SW480 (cell line): Measurements from ENCODE around the gene SLC39A3.

ENCODE experiments used
- DNase-seq: peaks from one replicate; pipeline ENCODE4 v3.0.0-alpha.2; 2016; ENCODE audit warnings: low spot score

Gene SLC39A3

DNA sequence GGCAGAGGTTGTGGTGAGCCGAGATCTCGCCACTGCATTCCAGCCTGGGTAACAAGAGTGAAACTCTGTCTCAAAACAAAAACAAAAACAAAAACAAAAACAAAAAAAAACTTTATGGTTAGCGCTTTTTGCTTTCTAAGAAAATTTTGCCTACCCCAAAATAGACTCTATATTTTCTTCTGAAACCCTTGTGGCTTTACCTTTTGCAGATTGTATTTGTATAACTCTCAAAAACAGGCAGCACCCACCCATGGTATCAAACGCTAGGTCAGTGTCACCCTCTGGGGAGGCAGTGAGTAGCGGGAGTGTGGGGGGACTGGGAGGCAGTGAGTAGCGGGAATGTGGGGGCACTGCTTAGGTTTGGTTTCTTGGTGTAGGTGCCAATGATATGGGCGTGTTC, 7.5 kb upstream of the SLC39A3 start:
- no peak for DNase-seq

DNA sequence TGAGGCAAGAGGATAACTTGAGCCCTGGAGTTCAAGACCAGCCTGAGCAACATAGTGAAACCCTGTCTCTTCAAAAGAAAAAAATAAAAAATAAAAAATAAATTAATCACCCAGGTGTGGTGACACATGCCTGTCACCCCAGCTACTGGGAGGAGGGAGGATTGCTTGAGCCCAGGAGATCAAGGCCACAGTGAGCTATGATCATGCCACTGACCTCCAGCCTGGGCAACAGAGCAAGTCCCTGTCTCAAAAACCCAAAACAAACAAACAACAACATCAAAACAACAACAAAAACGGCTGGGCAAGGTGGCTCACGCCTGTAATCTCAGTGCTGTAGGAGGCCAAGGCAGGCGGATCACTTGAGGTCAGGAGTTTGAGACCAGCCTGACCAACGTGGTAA, 4.3 kb upstream of the SLC39A3 start:
- DNase-seq = no peak

DNA sequence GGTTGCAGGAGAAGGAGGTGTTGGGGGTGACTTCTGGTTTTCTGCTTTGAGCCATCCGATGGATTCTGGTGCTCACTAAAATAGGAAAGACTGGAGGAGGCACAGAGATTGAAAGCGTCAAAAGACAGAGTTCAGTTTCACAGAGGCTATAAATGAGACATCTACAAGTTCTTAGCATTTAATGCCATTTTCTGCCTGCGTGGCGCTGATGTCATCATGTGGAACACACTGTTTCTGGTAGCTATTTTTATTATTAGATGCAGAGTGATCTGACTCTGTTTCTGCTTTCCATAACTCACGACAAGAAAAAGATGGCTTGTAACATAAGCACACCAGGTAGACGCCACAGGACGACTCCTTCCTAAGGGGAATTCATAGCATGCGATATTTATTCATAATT, 3.3 kb upstream of the SLC39A3 start:
- DNase-seq = no peak

DNA sequence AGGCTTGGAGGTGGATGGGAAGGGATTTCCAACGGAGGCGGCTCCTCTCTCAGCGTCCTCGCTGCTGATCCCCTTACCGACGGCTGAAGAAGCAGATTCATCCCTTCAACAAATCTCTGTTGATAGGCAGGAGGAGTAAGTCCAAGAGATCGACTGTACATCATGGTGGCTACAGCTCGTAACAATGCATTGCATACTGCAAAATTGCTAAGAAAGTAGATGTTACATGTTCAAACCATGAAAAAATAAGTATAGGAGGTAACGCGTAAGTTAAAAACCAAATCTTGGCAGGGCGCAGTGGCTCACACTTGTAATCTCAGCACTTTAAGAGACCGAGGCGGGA, 468 bp upstream of the SLC39A3 start:
- no peak for DNase-seq

DNA sequence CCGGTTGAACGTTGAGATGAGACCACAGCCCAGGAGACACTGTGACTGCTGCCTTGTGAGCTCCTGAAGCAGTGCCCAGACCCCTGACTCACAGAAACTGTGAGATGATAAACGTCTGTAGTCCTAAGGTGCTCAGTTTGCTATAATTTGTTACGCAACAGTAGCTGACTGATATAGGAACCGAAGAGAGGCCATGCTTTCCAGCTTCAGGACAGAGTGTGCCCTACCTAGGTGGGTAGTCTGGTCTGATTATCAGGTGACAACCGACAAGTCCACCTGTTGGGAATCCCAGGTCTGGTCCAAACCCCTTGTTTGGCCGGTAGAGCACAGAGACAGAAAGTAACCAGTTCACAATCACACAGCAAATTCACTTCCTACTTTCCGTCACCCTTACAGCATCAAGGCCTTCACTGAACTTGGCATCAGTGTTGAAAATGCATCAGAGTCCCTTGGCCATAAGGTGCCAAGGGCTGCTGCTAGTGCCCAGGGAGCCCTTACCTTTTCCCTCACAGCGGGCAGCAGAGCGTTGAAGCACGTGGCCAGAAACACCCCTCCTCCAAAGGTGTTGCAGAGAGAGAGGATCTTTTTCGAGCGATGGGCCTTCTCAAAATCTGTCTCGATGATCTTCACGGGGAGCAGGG, 3.1 kb downstream of the SLC39A3 start:
- no peak for DNase-seq

DNA sequence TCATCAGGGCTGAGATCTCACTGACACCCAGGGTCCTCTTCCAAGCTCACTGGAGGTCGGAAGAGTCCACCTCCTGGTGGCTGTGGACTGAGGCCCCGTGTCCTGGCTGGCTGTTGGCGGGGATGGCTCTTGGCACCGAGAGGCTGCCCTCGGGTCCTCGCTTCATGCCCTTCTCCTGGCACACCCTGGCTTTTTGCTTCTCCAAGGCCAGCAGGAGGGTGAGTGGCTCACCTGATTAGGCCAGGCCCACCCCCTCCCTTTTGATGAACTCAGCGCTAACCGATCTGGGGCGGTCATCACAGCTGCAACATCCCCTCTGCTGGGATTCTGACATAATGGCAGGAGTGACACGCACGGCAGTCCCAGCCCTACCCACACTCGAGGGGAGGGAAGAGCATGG, 4.4 kb downstream of the SLC39A3 start:
- DNase-seq = no peak

DNA sequence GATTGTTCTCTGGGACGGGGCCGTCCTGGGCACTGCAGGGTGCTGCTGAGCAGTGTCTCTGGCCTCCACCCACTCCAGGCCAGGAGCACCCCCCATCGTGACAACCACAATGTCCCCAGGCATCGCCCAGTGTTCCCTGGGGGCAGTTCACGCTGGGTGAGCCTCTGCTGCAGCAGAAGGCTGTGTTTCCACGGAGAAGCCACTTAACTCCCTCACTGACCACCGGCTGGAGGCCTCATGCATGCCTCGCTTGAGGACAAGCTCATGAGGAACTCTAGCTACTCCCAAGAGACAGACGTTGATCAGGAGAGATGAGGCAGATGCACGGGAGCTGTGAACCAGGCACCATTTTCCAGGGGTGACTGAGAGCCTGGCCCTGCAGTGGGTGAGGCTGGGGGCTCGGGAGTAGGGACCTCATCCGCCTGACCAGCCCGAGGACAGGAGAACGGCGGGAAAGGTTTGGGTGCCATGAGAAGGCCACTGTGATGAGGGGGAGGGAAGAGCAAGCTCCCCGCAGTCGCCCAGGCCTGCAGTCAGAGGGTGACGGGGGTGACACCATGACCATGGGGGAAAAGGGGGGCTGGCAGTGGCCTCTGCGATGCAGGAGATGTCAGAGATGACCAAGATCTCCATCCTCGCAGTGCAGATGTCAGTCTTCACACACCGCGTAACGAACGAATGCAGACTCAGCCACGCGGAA, 5.1 kb downstream of the SLC39A3 start:
- DNase-seq = no peak

DNA sequence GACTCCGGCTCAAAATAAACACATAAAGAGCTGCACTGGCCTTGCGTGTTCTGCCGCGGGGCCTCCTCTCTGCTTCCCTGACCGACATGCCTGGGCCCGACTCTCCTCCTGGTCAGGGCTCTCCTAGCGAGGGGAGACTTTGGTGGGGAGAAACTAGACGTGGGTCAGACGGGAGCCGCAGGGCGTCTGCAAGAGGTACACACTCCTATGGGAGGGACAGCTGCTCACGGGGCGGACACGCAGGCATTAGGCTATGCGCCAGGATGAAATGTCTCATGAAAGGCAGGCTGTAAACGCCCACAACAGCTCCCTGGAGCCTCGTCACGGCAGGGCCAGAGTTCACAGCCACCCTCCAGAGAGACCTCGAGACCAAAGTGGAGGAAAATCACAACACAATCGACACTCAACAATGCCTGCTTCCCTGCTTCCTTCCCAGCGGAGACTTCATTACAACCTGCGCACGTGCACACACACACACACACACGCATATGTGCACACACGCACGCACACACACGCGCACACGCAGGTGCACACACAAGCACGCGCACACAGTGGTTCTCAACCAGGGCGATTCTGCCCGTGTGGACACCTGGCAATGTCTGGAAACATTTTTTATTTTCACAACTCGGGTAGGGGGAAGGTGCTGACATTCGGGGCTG, 5.8 kb downstream of the SLC39A3 start:
- DNase-seq = no peak

DNA sequence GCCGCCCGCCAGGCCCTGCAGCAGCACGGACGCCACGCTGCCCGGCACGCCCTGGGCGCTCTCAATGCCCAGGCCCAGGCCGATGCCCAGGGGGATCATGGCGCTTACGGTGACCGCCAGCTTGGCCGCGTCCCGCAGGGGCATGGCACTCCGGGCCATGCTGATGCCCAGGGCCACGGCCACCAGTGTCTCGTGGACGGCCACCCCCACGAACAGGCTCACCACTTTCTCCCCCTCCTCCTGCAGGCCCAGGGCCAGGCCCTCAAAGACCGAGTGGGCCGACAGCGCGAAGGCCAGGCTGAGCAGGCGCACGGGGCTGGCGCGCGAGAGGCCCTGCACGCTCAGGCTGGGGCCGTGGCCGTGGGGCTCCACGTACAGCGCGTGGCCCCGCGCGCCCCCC, 6.9 kb downstream of the SLC39A3 start:
- DNase-seq = no peak

DNA sequence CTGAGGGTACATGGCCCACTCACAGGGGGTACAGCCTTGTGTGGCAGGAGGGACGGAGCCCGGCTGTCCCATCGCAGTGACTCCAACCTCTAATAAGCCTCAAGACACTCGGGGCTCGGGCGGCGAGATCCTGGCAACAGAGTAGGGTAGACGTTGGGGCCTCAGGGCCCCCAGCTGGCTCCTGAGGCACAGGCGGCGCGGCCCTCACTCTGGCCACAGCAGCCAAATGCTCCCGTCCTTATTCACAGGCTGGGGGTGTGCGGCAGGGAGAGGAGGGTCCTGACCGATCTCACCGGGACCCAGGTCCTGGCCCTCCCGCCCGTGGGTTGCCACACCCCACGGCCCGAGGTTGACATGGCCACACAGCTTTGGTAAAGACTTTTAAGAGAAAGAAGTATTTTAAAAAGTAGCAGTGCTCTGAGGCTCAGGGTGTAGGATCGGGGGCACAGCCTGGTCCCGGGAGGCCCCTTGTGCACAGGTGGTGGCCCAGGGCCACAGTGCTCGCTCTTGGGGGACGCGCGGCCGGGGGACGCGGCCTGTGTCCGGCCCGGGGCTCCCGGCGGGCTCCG, 7.6 kb downstream of the SLC39A3 start:
- no peak for DNase-seq

DNA sequence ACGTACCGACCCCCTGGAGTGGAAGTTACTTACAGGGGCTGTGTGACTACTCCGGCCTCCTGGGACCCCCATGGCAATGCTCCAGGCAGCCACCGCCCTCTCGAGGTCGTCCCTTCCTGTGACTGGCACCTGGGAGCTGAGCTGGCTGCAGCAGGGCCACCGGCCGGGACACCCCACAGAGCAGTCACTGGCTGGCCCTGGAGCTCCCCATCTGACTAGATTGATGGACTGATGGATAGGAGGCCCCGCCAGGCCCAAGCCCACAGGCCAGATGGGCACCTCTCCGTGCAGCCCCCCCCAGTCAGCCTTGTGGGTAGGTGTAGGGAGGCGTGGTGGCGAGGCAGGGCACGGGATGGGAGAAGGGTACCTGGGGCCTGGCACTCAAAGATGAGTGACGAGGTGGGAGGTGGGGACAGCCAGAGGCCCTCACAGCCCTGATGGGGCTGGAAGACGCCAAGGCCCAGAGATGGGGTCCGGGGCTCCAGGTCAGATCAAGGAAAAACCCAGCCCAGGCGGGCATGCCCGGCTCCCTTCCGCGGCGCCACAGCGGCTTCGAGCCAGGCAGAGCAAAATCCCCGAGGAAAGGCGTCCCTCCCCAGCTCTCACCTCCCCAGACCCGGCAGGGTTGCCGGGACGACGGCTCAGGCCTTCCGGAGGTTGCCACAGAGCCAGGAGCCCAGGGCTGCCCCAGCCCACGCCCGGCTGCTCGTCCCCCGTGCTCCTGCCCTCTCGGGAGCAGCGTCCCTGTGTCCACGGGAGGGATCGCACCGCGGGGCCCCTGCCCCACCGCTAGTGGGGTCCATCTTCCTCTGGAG, 8.4 kb downstream of the SLC39A3 start:
- DNase-seq = no peak

DNA sequence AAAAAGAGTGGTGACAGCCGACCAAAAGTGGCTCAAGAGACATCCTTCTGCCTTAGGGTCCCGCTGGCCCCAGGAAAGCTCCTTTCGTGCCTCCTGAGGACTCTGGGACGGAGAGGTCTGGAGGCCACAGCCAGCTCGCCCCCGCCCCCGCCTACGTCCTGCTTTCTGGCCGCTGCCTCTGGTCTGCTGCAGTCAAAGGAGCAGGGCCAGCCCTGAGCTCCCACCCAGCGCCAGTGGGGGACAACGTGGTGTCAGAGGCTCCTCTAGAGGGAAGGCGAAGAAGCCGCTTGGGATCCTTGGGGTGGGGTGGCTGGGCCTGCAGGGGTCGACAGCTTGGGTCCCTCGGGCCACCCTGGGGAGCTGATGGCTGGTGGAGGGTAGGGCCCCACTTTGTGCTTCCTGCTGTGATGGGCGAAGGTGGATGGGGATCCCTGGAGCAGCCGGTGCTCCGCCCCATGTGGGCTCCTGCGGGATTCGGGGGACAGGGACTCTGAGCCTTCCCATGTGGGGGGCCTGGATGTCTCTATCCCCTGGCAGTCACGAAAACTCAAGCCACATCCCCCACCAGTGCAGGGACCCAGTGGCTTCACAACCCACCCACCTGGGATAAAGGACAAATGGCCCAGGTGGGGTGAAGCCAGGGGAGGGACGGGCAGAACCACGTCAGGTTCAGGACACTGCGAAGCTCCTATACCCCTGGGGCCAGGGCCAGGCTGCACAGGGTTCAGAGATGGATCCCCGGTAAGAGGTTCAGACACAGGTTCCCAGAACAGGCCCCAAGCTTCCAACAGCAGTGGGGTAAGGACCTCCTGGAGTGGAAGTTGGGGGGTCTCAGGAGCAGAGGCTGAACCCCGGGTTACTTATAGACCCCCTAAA, 9.6 kb downstream of the SLC39A3 start:
- no peak for DNase-seq

DNA sequence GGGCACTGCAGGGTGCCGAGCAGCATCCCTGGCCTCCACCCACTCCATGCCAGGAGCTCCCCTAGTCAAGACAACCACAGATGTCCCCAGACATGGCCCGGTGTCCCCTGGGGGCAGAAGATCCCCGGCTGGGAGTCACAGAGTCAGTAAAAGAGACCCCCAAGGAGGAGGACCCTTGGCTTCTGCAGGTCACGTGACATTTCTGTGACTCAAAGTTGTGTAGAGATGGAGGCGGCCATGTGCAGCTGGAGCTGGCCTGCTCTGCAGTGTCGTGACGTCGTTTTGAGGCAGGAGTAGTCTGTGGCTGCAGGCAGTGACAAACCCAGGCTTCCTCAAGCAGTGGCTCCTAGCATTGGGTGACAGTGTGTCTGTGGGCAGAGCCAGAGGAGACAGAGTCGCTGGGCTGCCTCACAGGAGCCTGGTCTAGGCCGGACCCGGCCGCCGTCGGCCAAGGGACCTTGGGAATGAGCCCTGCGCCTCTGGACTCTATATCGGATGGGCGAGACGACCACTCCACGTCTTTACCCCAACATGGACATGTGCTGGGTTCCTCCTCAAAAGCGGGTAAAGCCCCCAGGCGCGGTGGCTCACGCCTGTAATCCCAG, 10.9 kb downstream of the SLC39A3 start:
- no peak for DNase-seq

DNA sequence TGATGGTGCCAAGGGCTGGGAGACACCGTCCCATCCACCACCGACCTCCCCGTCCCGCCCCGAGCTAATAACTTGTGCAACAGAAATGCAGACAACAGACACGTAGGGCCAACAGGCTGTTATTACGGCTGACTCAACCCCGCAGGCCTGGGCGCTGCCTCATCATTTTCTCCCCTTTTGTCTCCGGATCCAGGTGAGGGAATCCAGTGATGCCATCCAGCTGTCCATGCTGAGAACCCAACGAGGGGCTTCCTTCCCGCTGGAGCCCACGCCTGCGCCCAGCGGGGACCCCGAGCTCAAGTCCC, 12.2 kb downstream of the SLC39A3 start:
- DNase-seq = no peak

DNA sequence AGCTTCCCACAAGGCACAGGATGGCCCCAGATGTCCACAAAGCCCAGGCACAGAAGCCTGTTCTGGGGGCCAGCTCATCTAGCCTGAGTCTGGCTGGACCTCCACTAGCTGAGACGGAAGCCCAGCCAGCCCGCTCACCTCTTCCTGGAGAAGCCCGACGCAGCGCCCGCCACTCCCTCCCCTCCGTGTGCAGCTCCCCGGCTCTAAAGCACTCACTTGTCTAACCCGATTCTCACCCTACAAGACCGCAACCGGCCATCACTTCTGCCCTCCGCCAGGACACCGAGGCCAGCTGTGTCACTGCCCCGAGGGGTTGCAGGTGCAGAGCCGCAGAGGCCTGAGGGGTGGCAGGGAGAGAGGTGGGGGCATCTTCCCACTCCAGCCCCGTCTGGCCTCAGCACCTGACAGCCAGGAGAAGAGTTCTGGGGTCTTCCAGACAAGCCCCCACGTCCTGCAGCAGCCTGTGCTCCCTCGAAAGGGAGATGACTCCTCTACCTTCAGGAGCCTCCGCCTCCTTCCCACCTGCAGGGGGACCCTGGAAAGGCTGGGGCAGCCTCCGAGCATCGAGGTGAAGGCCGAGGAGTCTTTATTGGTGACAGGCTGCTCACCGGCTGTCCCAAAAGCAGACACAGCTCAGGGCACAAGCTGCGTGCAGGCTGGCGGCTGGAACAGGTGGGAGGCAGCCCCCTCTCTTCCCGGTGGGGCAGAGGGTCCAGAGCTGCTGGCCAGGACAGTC, 12.7 kb downstream of the SLC39A3 start:
- no peak for DNase-seq

DNA sequence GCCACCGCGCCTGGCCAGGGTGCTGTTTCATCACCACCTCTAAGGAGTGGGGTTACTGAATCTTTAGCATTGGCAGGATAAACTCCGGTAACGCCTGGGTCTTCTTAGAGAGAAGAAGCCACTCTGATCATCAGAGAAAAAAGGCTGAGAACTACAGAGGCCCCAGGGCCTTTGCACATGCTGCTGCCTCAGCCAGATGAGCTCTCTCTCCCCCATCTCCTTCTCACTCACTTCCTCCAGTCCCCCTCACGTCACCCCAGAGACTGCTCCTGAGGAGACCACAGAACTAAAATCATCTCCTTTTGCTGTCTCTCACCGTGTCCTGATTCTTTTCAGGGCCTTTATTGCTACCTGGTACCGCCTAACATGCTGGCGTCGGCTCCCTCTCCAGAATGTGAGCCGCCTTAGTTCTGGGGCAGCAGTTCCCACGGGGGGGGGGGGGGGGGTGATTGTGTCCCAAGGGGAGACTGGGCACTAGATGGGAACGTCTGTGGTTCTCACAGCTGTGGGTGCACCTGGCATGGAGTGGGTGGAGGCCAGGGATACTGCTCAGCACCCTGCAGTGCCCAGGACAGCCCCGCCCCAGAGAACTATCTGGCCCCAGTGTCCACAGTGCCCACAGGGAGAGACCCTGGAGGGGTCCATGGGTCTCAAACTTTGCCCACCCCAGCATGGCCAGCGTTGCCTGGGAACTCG, 13.5 kb downstream of the SLC39A3 start:
- no peak for DNase-seq

DNA sequence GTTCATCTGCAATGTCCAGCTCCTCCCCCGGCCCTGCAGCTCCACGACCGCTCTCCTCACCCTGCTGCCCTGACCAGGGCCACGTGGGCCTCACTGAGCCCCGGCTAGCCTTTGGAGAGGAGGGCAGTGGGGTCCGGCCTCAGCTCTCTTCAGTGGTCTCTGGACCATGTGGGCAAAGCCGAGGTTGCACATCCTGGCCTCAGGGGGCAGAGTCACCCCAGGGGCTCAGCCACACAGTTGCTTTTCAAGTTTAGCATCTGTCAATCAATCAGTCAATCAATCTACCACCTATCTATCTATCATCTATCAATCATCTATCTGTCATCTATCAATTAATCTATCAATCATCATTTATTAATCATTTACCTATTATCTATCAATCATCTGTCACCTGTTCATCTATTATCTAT, 15.7 kb downstream of the SLC39A3 start:
- DNase-seq = no peak

DNA sequence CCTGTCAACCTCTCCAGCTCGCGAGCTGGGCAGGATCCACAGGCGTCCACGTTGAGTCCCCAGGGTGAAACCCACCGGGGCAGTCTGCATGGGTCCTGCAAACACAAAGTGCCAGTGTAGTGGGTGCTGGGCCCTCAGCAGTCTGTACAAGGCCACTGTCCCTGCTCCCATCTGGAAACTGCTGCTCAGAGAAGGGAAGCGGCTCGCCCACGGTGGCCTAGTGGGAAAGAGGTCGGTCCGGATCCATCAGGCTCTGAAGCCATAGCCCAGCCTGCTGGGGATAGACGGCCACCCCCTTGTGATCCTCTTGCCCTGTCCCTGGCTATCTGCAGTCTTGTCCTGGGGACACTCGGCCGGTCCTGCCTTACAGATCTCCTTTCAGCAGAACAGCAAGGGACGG, 16.1 kb downstream of the SLC39A3 start:
- no peak for DNase-seq

DNA sequence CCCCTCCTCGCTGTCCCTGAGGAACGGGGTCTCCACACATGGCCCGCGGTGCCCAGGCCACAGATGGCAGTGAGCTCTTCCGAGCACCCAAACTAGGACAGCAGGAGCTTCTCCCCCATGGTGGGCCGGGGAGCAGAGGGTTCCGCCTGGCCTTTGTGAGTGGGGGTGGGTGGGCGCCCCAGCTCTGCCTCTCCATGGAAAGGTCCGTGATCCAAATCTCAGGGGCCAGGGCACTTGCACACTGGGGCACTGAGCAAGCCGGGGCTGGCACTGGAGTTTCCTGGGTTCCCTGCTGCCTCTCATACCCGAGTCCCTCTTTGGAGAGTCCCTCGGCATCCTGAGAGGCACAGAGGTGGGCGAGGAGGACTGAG, 16.5 kb downstream of the SLC39A3 start:
- DNase-seq = no peak
